MM.1S (cell line): ENCODE measurements around the gene ZNF263.
A peak's percentile ranks its signal among the peaks of the same experiment; 100 is the strongest.

Experiments used
- DNase-seq: peaks from one replicate; pipeline ENCODE4 v3.0.0-alpha.2; 2015
- H2AFZ ChIP-seq: fragments of 300-600 bp; sonication (generic); 2 replicates; pipeline ENCODE4 v1.6.0; 2016; ENCODE audit warnings: antibody characterized with exemption, low read length
- H3F3A ChIP-seq: fragments of 300-600 bp; sonication (generic); 2 replicates; pipeline ENCODE4 v1.6.1; 2016; ENCODE audit warnings: mild to moderate bottlenecking, antibody characterized with exemption, low read length, moderate library complexity, mixed read lengths; ENCODE audit not compliant: insufficient read depth
- H3K27ac ChIP-seq: fragments of 300-600 bp; sonication (generic); 2 replicates; pipeline ENCODE4 v1.5.1; 2016; ENCODE audit warnings: mild to moderate bottlenecking, low read length
- H3K27me3 ChIP-seq: fragments of 300-600 bp; sonication (generic); replicated peaks from 2 replicates; pipeline ENCODE4 v1.6.0; 2016; ENCODE audit warnings: low read length; ENCODE audit not compliant: insufficient read depth
- H3K36me3 ChIP-seq: fragments of 300-600 bp; sonication (generic); replicated peaks from 2 replicates; pipeline ENCODE4 v1.6.1; 2016; ENCODE audit warnings: mild to moderate bottlenecking, low read length, mixed read lengths; ENCODE audit not compliant: insufficient read depth
- H3K4me1 ChIP-seq: fragments of 300-600 bp; sonication (generic); 2 replicates; pipeline ENCODE4 v1.6.1; 2016; ENCODE audit warnings: low read length, mixed read lengths
- H3K4me2 ChIP-seq: fragments of 300-600 bp; sonication (generic); 2 replicates; pipeline ENCODE4 v1.6.0; 2016; ENCODE audit warnings: low read depth, low read length
- H3K4me3 ChIP-seq: fragments of 300-600 bp; sonication (generic); 2 replicates; pipeline ENCODE4 v1.5.1; 2016; ENCODE audit warnings: low read length, mixed read lengths
- H3K79me2 ChIP-seq: fragments of 300-600 bp; sonication (generic); 2 replicates; pipeline ENCODE4 v1.6.1; 2016; ENCODE audit warnings: mixed run types, low read length, mixed read lengths
- H3K9ac ChIP-seq: fragments of 300-600 bp; sonication (generic); 2 replicates; pipeline ENCODE4 v1.6.1; 2016; ENCODE audit warnings: low read length, mixed read lengths
- H3K9me2 ChIP-seq: fragments of 300-600 bp; sonication (generic); replicated peaks from 2 replicates; pipeline ENCODE4 v1.6.1; 2016; ENCODE audit warnings: mild to moderate bottlenecking, low read length, mixed read lengths; ENCODE audit not compliant: insufficient read depth
- H3K9me3 ChIP-seq: fragments of 300-600 bp; sonication (generic); replicated peaks from 2 replicates; pipeline ENCODE4 v1.6.1; 2016; ENCODE audit warnings: mild to moderate bottlenecking, low read length, mixed read lengths; ENCODE audit not compliant: insufficient read depth
- H4K20me1 ChIP-seq: fragments of 300-600 bp; sonication (generic); 2 replicates; pipeline ENCODE4 v1.6.1; 2016; ENCODE audit warnings: mild to moderate bottlenecking, low read length, moderate library complexity, mixed read lengths; ENCODE audit not compliant: insufficient read depth
- CTCF ChIP-seq: fragments of 300-600 bp; sonication (generic); IDR thresholded peaks from 2 replicates; pipeline ENCODE4 v1.5.1; 2016; ENCODE audit warnings: antibody characterized with exemption, low read length, mixed read lengths
- EZH2 ChIP-seq: fragments of 300-600 bp; sonication (generic); optimal IDR thresholded peaks from 2 replicates; pipeline ENCODE3; 2017; ENCODE audit warnings: low read depth, mild to moderate bottlenecking, antibody characterized with exemption, low read length, mixed read lengths
- EZH2phosphoT487 ChIP-seq: fragments of 300-600 bp; sonication (generic); IDR thresholded peaks from 2 replicates; pipeline ENCODE4 v1.6.1; 2018; ENCODE audit warnings: antibody characterized with exemption, low read length

The ZNF263 gene

GRCh38 chr16:3274490-3274889, 8.8 kb upstream of the ZNF263 start:
- Histone ChIP-seq H3K79me2 (no peaks in the 10 kb centered on the region), H3K36me3 (no peaks in the 10 kb centered on the region), H3K4me3 (no peak overlapping the region), H3K27me3 (peaks cover 22% of the 10 kb centered on the region; the same call in 1 of the 2 replicates), H3K9me2 (no peaks in the 10 kb centered on the region), H2AFZ (no peak overlapping the region), H3K27ac (no peak overlapping the region), H3K9me3 (no peaks in the 10 kb centered on the region), H3K4me2 (no peak overlapping the region; the same call in 1 of the 2 replicates), H4K20me1 (no peaks in the 10 kb centered on the region), H3K4me1 (no peaks in the 10 kb centered on the region), H3F3A (no peaks in the 10 kb centered on the region), H3K9ac (no peak overlapping the region)
- TF ChIP-seq CTCF (no peak), EZH2 (no peak), EZH2phosphoT487 (no peak)
- DNase-seq = peak; percentile 20

- Histone ChIP-seq H3K4me2 (no peak overlapping the region; the same call in 1 of the 2 replicates), H2AFZ (no peak overlapping the region), H3K27ac (no peak overlapping the region), H3K9ac (no peak overlapping the region), H3F3A (no peaks in the 10 kb centered on the region), H3K9me3 (no peaks in the 10 kb centered on the region), H4K20me1 (no peaks in the 10 kb centered on the region), H3K27me3 (peaks cover 26% of the 10 kb centered on the region; the same call in 1 of the 2 replicates), H3K79me2 (no peaks in the 10 kb centered on the region), H3K36me3 (no peaks in the 10 kb centered on the region), H3K4me3 (no peak overlapping the region), H3K4me1 (no peaks in the 10 kb centered on the region), H3K9me2 (no peaks in the 10 kb centered on the region)
- no peak for TF ChIP-seq EZH2phosphoT487
- TF ChIP-seq CTCF = no peak
- no peak for TF ChIP-seq EZH2
- no peak for DNase-seq
Observed at GRCh38 chr16:3274947-3275346, 8.3 kb upstream of the ZNF263 start.

- Histone ChIP-seq H4K20me1 (no peaks in the 10 kb centered on the region), H3K9me2 (no peaks in the 10 kb centered on the region), H3K9ac (no peak overlapping the region), H3K4me2 (no peak overlapping the region), H3K79me2 (no peaks in the 10 kb centered on the region), H3K27ac (no peak overlapping the region), H2AFZ (no peak overlapping the region), H3K4me1 (no peaks in the 10 kb centered on the region), H3K4me3 (no peak overlapping the region), H3F3A (no peaks in the 10 kb centered on the region), H3K27me3 (peaks cover 26% of the 10 kb centered on the region; the same call in 1 of the 2 replicates), H3K36me3 (no peaks in the 10 kb centered on the region), H3K9me3 (no peaks in the 10 kb centered on the region)
- no peak for DNase-seq
- no peak for TF ChIP-seq CTCF
- TF ChIP-seq EZH2phosphoT487 = no peak
- TF ChIP-seq EZH2 = no peak
Observed at GRCh38 chr16:3276679-3277078, 6.6 kb upstream of the ZNF263 start.
